MV-4-11 (cell line): ENCODE data around the gene SIGLEC11.

Experiments used
- DNase-seq: peaks from one replicate; lab custom pipeline; 2025; lab: John Stamatoyannopoulos, UW

The SIGLEC11 gene

DNA sequence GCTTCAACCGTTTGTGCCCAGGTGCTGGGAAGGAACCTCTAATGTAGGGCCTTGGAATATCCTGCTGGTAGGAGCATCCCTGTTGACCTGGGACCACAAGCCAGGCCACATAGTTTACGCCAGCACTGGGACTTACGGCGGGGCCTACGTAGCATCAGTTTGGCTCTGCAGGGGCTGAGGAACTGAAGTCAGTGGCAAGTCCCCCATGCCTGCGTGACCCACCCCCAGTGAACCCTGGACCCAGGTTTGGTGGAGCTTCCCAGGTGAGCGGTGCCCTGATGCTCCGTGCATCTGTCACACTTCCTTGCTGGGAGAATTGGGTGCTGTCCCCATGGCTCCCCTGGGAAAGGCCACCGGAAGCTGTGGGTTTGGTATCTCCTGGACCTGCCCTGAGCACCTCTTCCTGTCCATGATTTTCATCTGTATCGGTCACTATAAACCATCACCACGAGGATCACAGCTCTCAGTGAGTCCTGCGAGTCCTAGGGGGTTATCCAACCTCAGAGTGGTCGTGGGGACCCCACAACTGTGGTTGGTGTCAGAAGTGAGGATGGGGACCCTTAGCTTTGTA is 9.9 kb downstream of the SIGLEC11 start:
- DNase-seq: no peak

DNA sequence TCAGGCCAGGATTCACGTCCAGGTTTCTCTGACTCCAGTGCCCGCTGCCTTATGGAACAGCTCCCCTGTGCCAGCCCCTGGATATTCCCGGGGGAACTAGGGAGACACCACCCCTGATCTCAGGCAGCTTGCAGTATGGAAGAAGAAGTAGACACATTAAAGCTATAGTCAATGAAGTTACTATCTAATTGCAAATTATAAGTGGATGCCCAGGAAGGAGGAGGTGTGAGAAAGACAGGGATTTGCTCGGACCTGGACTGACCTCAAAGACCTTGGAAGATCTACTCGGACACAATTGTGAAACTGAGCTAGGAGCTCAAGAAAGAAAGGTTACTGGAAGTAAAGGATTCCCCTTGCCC is 10.4 kb downstream of the SIGLEC11 start:
- DNase-seq: no peak

DNA sequence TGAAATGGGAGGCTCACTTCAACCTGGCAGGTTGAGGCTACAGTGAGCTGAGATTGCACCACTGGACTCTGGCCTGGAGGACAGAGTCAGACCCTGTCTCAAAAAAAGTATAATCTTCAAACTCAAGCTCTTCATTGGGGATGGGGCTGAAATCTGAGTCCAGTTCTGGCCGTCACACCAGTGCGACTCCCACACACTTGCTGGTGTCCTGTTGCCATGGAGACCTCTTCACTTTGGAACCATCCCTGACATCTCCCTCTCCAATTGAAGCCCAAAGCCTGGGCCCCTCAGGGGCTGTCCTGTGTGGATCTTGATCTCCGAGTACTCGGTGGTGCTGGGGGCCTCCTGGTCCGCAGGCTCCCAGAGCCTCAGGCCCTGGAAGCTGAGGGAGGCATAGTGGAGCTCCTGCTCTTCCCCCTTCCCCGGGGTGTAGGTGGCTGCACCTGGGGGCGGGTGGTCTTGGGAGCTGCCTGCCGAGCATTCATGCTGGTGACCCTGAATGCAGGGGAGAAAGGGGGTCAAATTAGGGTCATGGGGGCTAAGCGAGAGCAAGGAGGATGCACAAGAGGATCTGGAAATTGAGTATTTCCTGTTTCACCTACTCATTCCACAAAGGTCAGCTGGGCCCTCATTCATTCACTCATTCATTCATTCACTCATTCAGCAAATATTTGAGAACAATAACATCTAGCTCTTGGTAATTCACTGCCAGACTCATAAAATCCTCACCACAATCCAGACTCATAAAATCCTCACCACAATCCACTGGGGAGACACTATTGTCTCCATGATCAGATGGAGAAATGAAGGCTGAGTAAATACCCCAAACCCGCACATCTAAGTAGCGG is 11.0 kb downstream of the SIGLEC11 start:
- DNase-seq: no peak

DNA sequence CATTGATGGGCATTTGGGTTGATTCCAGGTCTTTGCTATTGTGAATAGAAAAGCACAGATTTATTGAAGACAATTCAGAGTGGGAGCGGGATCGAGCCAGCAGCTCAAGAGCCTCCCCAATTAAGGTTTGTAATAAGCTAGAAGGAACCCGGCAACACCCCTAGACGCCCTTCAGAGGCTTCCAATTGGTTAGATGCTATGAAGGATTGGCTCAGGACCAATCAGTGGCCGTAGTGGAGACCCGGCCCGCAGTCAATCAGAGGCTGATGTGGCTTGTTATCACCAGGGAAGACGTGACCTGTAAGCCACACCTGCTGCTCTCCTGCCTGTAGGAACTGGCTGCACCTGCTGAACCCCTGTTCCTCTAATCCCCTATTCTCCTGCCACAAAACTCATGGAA is 14.6 kb downstream of the SIGLEC11 start:
- no peak for DNase-seq

DNA sequence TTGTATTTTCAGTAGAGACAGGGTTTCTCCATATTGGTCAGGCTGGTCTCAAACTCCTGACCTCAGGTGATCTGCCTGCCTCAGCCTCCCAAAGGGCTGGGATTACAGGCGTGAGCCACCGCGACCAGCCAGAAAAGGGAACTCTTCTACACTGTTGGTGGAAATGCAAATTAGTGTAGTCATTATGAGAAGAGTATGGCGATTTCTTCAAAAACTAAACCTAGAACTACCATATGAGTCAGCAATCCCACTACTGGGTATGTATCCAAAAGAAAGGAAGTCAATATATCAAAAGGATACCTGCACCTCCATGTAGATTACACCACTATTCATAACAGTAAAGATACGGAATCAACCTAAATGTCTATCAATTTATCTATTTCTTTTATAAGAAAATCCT is 16.4 kb downstream of the SIGLEC11 start:
- DNase-seq: peak; percentile 77

DNA sequence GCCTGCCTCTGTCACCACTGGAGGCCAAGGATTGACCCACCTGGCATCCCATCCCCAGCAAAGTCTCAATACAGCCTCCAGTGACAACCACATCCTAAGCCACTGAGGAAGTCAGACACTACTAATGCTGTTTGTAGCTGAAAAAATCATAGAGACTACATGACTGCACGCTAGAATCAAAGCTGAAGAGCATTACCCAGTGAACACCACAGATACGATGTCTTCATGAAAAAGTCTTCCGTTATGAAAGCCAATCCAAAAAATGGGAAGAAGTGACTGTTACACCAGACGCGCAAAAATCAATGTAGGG is 20.5 kb downstream of the SIGLEC11 start:
- no peak for DNase-seq

DNA sequence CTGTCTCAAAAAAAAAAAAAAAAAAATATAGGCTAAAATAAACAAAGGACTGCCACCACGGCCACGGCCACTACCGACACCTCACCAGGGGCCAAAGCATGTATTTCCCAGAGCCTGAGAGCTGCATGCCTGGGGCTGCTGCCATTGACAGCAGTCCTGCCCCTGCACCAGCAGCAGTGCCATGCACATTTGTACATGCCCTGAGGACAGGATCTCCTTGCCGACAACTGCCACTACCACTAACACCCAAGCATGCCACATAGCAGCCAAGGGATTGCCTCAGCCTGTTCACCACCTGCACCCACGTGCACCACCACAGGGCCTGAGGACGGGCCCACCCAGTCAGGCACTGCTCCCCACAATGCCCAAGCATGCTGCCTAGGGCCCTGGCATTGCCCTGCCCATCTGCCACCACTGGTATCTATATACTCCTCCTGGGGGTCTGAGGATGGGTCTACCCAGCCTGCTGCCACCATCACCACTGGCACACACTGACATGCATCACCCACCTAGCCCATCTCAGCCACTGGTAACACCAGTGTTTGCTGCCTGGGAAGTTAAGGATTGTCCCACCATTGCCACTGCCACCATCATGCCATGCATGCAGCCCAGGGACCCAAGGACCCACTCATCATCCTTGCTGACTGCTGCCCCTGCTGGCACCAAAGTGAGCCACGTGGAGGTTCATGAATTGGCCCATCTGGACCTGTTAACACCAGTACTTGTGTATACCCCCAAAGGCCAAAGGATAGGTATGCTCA is 21.1 kb downstream of the SIGLEC11 start:
- no peak for DNase-seq

DNA sequence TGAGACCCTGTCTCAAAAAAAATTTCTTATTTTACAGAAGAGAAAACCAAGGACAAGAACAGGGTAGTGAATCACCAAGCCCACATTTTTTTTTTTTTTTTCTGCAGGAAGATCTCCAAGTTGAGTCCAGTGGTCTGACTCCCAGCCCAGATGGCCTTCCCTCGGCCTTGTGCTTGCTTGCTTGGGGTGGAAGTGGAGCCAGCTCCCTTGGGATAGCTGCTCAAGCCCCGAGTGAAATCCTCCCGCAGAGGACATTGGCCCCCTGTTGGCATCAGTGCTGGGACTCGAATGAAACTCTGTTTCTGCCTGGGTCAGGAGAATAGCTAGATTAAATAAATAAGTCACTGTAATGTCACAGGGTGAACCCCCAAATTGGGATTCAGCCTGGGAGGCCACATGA is 22.3 kb downstream of the SIGLEC11 start:
- no peak for DNase-seq

DNA sequence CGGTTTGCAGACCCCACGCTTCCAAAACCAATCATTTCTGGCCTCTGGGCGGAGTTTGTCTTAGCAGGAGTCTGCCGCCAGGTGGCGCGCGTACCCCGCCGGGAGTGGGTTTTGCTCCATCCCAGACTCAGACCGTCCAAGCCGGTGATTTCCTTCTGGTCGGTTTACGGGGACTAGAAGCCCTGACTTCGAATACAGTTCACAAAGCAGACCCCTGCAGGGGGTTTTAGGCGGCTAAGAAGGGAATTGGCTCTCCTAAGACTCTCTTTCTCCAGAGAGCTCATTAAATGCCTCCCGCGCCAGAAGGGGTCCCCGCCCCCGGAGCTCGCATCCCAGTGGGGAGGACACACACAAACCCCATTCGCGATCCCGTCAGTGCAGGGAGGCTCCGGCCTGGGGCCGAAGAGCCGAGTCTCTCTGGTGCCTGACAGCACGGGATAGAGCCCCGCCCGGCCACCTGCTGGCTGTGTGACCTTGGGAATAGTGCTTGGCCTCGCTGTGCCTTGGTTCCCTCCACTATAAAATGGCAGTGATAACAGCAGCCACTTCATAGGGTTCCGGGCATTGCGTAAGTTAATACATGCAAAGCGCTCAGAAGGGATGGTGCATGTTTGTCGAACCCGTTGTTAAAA is 23.1 kb downstream of the SIGLEC11 start:
- peak; percentile 70 for DNase-seq

DNA sequence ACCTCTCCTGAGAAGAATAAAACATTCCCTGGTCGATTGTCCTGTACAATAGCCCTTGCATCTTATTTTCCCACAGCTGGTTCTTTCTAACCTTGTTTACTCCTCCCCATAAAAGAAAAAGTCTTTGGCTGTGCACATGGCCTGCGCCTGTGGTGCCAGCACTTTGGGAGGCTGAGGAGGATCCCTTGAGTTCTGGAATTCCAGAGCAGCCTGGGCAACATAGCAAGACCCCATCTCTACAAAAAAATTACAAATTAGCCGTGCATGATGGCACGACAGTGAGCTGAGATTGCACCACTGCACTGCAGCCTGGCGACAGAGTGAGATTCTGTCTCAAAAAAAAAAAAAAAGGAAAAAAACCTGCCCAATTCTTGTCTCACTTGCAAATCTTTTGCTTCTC is 24.4 kb downstream of the SIGLEC11 start:
- DNase-seq: no peak

DNA sequence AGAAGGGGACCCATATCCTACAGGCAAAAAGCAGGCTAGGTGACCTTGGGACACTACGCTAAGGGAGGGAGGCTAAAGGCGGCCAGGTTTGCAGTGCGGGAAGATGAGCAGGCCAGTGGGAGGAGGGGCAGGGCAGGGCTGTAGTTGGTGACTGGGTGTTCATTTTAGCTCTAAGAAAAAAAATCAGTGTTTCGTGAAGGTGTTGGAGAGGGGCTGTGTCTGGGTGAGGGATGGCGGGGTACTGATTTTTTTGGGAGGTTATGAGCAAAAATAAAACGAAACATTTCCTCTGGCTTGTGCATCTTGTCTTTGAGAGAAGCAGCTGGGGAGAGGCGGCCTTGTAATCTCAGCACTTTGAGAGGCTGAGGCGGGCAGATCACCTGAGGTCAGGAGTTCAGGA is 27.3 kb downstream of the SIGLEC11 start:
- no peak for DNase-seq

DNA sequence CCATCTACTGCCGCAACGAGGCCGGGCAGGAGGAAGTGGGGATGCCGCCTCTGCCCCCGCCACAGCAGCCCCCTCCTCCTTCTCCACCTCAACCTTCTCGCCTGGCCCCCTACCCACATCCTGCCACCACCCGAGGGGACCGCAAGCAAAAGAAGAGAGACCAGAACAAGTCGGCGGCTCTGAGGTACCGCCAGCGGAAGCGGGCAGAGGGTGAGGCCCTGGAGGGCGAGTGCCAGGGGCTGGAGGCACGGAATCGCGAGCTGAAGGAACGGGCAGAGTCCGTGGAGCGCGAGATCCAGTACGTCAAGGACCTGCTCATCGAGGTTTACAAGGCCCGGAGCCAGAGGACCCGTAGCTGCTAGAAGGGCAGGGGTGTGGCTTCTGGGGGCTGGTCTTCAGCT is 28.2 kb downstream of the SIGLEC11 start:
- DNase-seq: no peak

DNA sequence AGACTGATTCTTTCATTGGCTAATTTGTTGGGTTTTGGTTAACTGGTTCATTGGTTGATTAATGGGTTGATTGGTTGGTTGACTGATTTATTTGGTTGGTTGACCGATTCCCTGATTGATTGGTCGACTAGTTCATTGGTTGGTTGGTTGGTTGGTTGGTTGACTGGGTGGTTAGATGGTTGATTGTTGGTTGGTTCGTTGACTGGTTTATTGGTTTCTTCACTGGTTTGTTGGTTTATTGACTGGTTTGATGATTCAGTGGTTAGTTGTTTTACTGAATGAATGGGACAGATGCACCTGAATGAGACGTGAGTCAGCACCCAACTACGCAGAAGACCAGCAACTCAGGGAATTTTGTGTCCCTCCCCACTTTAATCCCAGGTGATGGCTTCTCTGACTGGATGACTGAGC is 28.9 kb downstream of the SIGLEC11 start:
- DNase-seq: no peak

DNA sequence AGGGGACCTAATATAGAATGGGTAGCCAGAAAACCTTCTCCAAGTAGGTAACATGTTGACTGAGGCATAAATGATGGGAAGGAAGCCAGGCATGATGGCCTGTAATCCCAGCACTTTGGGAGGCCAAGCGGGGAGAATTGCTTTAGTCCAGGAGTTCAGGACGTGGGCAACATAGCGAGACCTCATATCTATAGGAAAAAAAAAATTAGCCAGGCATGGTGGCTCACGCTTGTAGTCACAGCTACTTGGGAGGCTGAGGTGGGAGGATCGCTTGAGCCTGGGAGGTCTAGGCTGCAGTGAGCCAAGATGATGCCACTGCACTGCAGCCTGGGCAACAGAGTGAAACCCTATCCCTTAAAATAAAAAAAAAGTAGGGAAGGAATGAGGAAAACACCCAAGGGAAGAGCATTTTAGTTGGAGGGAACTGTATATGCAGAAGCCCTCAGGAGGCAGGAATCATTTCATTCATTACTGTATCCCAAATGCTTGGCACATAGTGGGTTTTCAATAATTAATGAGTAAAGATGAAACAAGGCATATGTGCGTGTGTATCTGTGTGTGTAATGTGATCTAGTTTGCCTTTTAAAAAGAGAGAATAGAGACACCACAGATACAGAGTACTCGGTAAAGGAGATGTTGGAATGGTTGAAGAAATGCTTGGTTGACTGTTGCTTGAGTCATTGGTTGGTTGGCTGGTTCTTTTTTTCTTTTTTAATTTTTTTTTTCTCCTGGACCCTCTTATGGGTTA is 29.5 kb downstream of the SIGLEC11 start:
- no peak for DNase-seq

DNA sequence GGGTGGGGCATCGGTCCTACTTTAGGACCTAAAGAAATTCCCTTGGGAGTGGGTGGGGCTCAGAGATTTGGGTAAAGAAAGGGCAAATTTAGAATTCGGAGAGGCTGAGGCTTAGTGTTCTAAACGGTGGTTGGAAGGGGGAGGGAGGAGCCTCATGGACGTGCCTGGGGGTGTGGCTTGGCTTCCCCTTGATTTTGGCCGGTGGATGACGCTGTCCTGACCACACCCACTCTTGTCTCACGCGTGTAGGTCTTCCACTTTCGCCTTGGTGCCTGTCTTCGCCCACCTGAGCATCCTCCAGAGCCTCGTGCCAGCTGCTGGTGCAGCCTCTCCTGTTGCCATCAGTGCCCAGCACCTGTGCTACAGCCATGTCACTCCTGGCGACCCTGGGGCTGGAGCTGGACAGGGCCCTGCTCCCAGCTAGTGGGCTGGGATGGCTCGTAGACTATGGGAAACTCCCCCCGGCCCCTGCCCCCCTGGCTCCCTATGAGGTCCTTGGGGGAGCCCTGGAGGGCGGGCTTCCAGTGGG is 30.4 kb downstream of the SIGLEC11 start:
- peak; percentile 25 for DNase-seq

DNA sequence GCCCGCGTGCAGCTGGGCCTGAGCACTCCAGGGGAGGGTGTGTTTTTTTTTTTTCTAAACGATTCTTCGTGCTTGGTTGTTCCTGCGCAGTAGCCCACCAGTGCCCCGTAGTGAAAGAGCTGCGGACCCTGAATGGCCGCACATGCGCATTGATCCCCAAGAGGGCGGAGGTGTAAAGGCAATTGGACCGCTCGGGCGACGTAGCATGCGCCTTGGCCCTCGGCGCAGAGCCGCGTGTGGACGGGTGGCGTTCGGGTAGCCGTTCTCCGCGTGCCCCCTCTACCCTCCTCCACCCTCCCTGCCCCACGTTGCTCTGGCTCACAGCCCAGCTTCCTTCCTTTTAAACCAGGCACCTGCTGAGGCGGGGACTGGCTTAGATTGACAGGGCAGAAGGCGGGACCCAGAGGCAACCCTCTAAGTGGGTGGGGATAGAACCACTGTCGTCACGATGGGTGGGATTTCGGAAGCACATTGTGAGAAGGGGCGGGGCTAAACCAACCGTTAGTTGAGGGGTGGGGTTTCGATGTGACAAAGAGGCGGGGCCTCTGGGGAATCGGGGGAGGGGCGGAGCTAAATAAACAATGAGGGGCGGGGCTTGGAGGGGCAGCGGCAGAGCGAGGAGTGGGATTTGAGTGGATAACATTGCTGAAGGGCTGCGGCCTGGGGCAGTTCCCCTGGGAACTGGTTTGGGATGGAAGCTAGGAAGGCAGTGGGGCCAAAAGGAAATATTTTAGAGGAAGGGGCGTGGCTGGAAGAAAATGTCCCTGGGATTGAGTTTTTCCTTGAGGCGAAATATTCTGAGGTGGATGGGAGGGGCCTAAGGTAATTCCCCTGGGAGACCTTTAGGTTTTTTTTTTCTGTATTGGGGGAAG is 31.1 kb downstream of the SIGLEC11 start:
- DNase-seq: peak; percentile 98

DNA sequence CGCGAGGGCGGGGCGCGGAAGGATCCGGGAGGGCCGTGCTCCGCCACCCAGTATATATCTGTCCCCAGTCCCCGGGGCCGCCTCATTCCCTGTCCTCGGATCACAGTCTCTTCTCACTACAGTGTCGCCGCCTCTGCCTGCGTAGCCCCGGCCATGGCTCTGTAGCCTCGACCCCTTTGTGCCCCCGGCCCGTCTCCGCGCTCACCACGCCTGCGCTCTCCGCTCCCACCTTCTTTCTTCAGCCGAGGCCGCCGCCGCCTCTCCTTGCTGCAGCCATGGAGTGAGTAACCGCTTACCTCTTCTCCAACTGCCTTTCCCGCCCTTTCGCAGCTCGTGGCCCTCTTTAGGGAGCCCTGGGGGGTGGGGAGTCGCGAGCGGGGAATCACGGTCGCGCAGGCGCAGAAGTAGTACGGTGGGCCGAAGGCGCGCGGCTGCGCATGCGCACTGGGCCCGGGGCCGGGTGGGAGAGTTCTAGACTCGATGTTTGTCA is 31.8 kb downstream of the SIGLEC11 start, which contains the start of the genes ATF5 and NUP62:
ATF5 (plus strand) TSS at position 85 of the 490 bp plus-strand sequence. CDS start 1,646 bp downstream, outside the sequence.
NUP62 (minus strand) TSS at position 384 of the 490 bp plus-strand sequence. CDS start 19,697 bp downstream, outside the sequence.
- DNase-seq: peak; percentile 93

DNA sequence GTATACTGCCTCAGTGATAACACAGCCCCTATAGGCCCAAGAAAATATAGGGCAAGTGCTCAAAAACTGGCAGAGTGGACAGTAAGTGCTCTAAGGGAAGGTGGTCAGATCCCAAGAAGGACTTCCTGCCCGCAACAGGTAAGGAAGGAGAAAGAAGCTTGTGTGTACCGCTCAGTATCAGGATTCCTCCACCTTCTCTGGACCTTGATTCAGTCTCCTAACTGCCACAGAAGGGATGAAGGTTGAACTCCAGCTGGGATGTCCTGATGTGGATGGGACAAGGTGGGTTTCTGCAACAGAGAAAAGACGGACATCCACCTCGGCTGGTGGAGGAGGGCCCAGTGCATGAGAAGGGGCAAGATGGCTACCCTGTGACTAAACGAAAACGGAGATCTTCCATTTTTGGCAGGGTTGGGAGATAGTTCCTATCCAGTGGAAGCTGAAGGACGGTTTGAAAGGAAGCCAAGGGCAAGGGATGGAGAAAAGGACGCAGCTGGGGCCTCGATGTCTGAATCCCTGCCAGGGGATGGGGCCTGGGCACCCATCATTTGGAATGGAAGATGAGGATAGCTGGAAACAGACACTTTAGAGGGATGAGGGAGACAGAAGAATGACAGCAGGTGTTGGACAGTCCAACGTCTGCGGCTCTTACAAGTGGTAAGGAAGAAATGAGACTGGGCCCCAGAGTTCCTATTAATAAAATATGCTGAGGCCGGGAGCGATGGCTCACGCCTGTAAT is 33.3 kb downstream of the SIGLEC11 start:
- no peak for DNase-seq

DNA sequence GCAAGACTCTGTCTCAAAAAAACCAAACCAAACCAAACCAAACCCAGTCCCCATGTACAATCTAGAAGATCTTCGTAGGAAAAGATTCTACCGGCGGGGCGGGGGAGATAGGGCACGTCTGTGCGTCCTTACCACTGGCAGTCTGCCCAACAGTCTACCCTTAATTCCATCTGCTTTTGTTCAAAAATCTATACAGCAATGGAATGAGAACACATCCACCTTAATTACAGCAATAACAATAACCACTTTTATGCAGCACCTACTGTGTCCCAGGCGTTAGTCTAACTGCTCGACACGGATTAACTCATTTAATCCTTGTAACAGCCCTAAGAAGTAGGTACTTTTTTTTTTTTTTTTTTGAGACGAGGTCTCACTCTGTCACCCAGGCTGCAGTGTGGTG is 34.5 kb downstream of the SIGLEC11 start:
- no peak for DNase-seq

DNA sequence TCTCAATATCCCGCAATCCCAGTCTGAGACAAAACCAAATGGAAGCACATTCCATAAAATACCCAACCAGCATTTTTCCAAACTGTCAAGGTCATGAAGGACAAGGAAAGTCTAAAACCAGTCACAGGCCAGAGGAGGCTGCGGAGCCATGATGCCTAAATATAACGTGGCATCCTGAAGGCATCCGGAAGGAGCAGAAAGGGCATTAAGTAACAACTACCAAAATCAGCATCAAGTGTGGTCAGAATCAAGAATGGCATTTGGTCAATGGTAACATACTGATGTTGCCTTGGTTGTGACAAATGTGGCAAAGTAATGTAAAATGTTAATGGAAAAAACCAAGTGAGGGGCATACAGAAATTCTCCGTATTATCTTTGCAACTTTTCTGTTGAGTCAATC is 35.5 kb downstream of the SIGLEC11 start:
- DNase-seq: no peak
